Measurements from ENCODE around the gene CADM1.

GRCh38 chr11:115155320-115155719 lies 348.9 kb downstream of the CADM1 start:
- TF ChIP-seq POLR2A (IDR thresholded peaks at IDR 0.05) (no peak), CTCF (IDR thresholded peaks at IDR 0.05 in 4 of 5, conservative IDR thresholded peaks at IDR 0.05 in 1 of 5) (no peak)

All from gastrocnemius medialis (tissue), 4 donors.